HEK293 (cell line): Measurements from ENCODE around the gene SLC15A4.

Experiments used
- CTCF ChIA-PET: fragments of 350-600 bp; formaldehyde crosslinking; extraction: SDS; loops from one replicate; lab custom pipeline; 2021; ENCODE audit warnings: antibody characterized with exemption; lab: Yijun Ruan, JAX
- POLR2A ChIA-PET: fragments of 300-600 bp; formaldehyde crosslinking; extraction: SDS; loops from one replicate; lab custom pipeline; 2020; ENCODE audit warnings: antibody characterized with exemption, inconsistent platforms; lab: Yijun Ruan, JAX
- H3K27ac ChIP-seq: fragments of 200-500 bp; sonication (Bioruptor generic); 2 replicates; pipeline ENCODE4 v1.5.1; 2014; ENCODE audit warnings: low read depth, low read length, control low read depth, inconsistent platforms; ENCODE audit errors: extremely low read depth
- H3K36me3 ChIP-seq, 2 experiments: fragments of 200-500 bp in 1 of 2; sonication (Bioruptor generic) in 1 of 2; 1 replicate in 1 of 2; 2 replicates in 1 of 2; pipeline ENCODE4 v1.5.1; 2014 to 2017; ENCODE audit warnings: inconsistent platforms in 2 of 2, low read length in 2 of 2; ENCODE audit not compliant: control insufficient read depth in 2 of 2, insufficient read depth in 1 of 2
- H3K4me1 ChIP-seq: fragments of 200-500 bp; sonication (Bioruptor generic); 2 replicates; pipeline ENCODE4 v1.5.1; 2014; ENCODE audit warnings: mild to moderate bottlenecking, low read length, inconsistent platforms; ENCODE audit not compliant: control insufficient read depth, insufficient read depth
- H3K4me3 ChIP-seq: 2 replicates; pipeline ENCODE4 v1.5.1; 2011; ENCODE audit warnings: low read depth, mild to moderate bottlenecking, control low read depth, low read length, moderate library complexity
- H3K9me3 ChIP-seq: fragments of 200-500 bp; sonication (Bioruptor generic); 2 replicates; pipeline ENCODE4 v1.5.1; 2014; ENCODE audit warnings: low read depth, low read length, inconsistent platforms; ENCODE audit not compliant: control insufficient read depth, insufficient read depth
- ATF2 ChIP-seq: fragments of 450-650 bp; formaldehyde crosslinking; IDR thresholded peaks from 2 replicates; pipeline ENCODE4 v1.5.1; 2016; ENCODE audit warnings: missing biosample characterization, missing genetic modification characterization, low read depth
- IKZF3 ChIP-seq: fragments of 450-650 bp; IDR thresholded peaks from 2 replicates; pipeline ENCODE4 v1.5.0; 2018; ENCODE audit warnings: missing biosample characterization, mild to moderate bottlenecking, missing genetic modification characterization, moderate library complexity
- PRDM6 ChIP-seq: fragments of 450-650 bp; formaldehyde crosslinking; IDR thresholded peaks from 2 replicates; pipeline ENCODE4 v1.5.1; 2017; ENCODE audit warnings: missing biosample characterization, missing genetic modification characterization
- RBAK ChIP-seq: fragments of 450-650 bp; formaldehyde crosslinking; IDR thresholded peaks from 2 replicates; pipeline ENCODE4 v1.5.1; 2016; ENCODE audit warnings: missing biosample characterization, missing genetic modification characterization
- REPIN1 ChIP-seq: fragments of 450-650 bp; formaldehyde crosslinking; IDR thresholded peaks from 2 replicates; pipeline ENCODE4 v1.5.1; 2017; ENCODE audit warnings: missing biosample characterization, missing genetic modification characterization, low read depth
- TCF7L2 ChIP-seq: IDR thresholded peaks from 2 replicates; pipeline ENCODE4 v1.6.1; 2011; ENCODE audit warnings: low read depth, mild to moderate bottlenecking, inconsistent platforms, low read length, moderate library complexity, borderline replicate concordance
- ZBTB11 ChIP-seq: fragments of 450-650 bp; formaldehyde crosslinking; conservative IDR thresholded peaks from 2 replicates; pipeline ENCODE4 v1.5.1; 2016; ENCODE audit warnings: low read depth, missing biosample characterization, missing genetic modification characterization
- ZFP41 ChIP-seq: fragments of 450-650 bp; formaldehyde crosslinking; IDR thresholded peaks from 2 replicates; pipeline ENCODE4 v1.5.1; 2016; ENCODE audit warnings: missing biosample characterization, missing genetic modification characterization, borderline replicate concordance
- ZNF114 ChIP-seq: fragments of 450-650 bp; formaldehyde crosslinking; IDR thresholded peaks from 2 replicates; pipeline ENCODE4 v1.5.0; 2017; ENCODE audit warnings: missing biosample characterization, missing genetic modification characterization
- ZNF202 ChIP-seq: fragments of 450-650 bp; formaldehyde crosslinking; IDR thresholded peaks from 2 replicates; pipeline ENCODE4 v1.5.1; 2016; ENCODE audit warnings: missing biosample characterization, missing genetic modification characterization, borderline replicate concordance
- ZNF239 ChIP-seq: fragments of 450-650 bp; formaldehyde crosslinking; IDR thresholded peaks from 2 replicates; pipeline ENCODE4 v1.5.1; 2016; ENCODE audit warnings: missing biosample characterization, missing genetic modification characterization
- ZNF292 ChIP-seq: fragments of 450-650 bp; formaldehyde crosslinking; IDR thresholded peaks from 2 replicates; pipeline ENCODE4 v1.5.1; 2016; ENCODE audit warnings: low read depth, missing biosample characterization, missing genetic modification characterization, borderline replicate concordance
- ZNF423 ChIP-seq: fragments of 450-650 bp; formaldehyde crosslinking; IDR thresholded peaks from 2 replicates; pipeline ENCODE4 v1.5.1; 2016; ENCODE audit warnings: missing biosample characterization, missing genetic modification characterization
- ZNF561 ChIP-seq: fragments of 450-650 bp; IDR thresholded peaks from 2 replicates; pipeline ENCODE4 v1.5.1; 2018; ENCODE audit warnings: missing biosample characterization, missing genetic modification characterization, borderline replicate concordance
- ZNF585B ChIP-seq: fragments of 450-650 bp; formaldehyde crosslinking; IDR thresholded peaks from 2 replicates; pipeline ENCODE4 v1.5.1; 2016; ENCODE audit warnings: missing biosample characterization, missing genetic modification characterization
- ZNF623 ChIP-seq: fragments of 450-650 bp; formaldehyde crosslinking; IDR thresholded peaks from 2 replicates; pipeline ENCODE4 v1.5.1; 2016; ENCODE audit warnings: missing biosample characterization, missing genetic modification characterization
- ZSCAN18 ChIP-seq: fragments of 450-650 bp; formaldehyde crosslinking; IDR thresholded peaks from 2 replicates; pipeline ENCODE4 v1.5.1; 2016; ENCODE audit warnings: missing biosample characterization, missing genetic modification characterization
- TF ChIP-seq, protein P1 (sequence below): fragments of 450-650 bp; formaldehyde crosslinking; IDR thresholded peaks from 2 replicates; pipeline ENCODE4 v1.5.1; 2016; ENCODE audit warnings: missing biosample characterization, missing genetic modification characterization
- TF ChIP-seq, protein P2 (sequence below): fragments of 450-650 bp; formaldehyde crosslinking; IDR thresholded peaks from 2 replicates; pipeline ENCODE4 v1.5.1; 2017; ENCODE audit warnings: missing biosample characterization, missing genetic modification characterization

The SLC15A4 gene

GRCh38 chr12:128863957-128864356 lies 40.2 kb upstream of the SLC15A4 start:
- CTCF ChIA-PET, result interaction anchor here (0.9 kb wide), 1 partner anchor 56 kb away, joined by 3 read pairs; no protein-coding TSS in a partner anchor
- Histone ChIP-seq H3K36me3 (no peaks in the 10 kb centered on the region), H3K4me1 (no peaks in the 10 kb centered on the region), H3K9me3 (no peaks in the 10 kb centered on the region), H3K4me3 (no peak overlapping the region), H3K27ac (no peak overlapping the region)
- TF ChIP-seq ZNF292, result no peak
- no peak for TF ChIP-seq ZNF202 (tag by site-specific recombination)
- TF ChIP-seq RBAK (tag by site-specific recombination), result no peak
- no peak for TF ChIP-seq ZBTB11
- TF ChIP-seq IKZF3, result no peak
- TF ChIP-seq PRDM6 (tag by site-specific recombination), result no peak
- TF ChIP-seq ZNF561, result no peak
- POLR2A ChIA-PET, result no interaction called here

GRCh38 chr12:128861226-128862016 lies 37.7 kb upstream of the SLC15A4 start:
- Histone ChIP-seq H3K4me1 (no peaks in the 10 kb centered on the region), H3K4me3 (no peak overlapping the region), H3K36me3 (no peaks in the 10 kb centered on the region), H3K9me3 (no peaks in the 10 kb centered on the region), H3K27ac (no peak overlapping the region)
- ChIA-PET POLR2A (no interaction called here), CTCF (no interaction called here)
- no peak for TF ChIP-seq ZFP41 (tag by site-specific recombination)
- no peak for TF ChIP-seq ZNF423 (tag by site-specific recombination)
- TF ChIP-seq ZNF114 (tag by site-specific recombination), result no peak
- TF ChIP-seq, protein P1, sequence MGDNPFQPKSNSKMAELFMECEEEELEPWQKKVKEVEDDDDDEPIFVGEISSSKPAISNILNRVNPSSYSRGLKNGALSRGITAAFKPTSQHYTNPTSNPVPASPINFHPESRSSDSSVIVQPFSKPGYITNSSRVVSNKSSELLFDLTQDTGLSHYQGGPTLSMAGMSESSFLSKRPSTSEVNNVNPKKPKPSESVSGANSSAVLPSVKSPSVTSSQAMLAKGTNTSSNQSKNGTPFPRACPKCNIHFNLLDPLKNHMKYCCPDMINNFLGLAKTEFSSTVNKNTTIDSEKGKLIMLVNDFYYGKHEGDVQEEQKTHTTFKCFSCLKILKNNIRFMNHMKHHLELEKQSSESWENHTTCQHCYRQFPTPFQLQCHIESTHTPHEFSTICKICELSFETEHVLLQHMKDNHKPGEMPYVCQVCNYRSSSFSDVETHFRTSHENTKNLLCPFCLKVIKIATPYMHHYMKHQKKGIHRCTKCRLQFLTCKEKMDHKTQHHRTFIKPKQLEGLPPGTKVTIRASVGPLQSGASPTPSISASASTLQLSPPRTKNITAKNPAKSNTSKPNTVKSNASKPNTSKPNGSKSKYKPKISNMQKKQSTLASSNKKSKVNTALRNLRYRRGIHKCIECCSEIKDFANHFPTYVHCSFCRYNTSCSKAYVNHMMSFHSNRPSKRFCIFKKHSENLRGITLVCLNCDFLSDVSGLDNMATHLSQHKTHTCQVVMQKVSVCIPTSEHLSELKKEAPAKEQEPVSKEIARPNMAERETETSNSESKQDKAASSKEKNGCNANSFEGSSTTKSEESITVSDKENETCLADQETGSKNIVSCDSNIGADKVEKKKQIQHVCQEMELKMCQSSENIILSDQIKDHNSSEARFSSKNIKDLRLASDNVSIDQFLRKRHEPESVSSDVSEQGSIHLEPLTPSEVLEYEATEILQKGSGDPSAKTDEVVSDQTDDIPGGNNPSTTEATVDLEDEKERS (tag by site-specific recombination), result no peak
- TF ChIP-seq ZNF239 (tag by site-specific recombination), result no peak
- no peak for TF ChIP-seq ATF2 (tag by site-specific recombination)
- TF ChIP-seq REPIN1 (tag by site-specific recombination), result no peak
- TF ChIP-seq, protein P2, sequence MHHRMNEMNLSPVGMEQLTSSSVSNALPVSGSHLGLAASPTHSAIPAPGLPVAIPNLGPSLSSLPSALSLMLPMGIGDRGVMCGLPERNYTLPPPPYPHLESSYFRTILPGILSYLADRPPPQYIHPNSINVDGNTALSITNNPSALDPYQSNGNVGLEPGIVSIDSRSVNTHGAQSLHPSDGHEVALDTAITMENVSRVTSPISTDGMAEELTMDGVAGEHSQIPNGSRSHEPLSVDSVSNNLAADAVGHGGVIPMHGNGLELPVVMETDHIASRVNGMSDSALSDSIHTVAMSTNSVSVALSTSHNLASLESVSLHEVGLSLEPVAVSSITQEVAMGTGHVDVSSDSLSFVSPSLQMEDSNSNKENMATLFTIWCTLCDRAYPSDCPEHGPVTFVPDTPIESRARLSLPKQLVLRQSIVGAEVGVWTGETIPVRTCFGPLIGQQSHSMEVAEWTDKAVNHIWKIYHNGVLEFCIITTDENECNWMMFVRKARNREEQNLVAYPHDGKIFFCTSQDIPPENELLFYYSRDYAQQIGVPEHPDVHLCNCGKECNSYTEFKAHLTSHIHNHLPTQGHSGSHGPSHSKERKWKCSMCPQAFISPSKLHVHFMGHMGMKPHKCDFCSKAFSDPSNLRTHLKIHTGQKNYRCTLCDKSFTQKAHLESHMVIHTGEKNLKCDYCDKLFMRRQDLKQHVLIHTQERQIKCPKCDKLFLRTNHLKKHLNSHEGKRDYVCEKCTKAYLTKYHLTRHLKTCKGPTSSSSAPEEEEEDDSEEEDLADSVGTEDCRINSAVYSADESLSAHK (tag by site-specific recombination), result no peak
- TF ChIP-seq ZNF623 (tag by site-specific recombination), result no peak
- no peak for TF ChIP-seq ZSCAN18
- no peak for TF ChIP-seq TCF7L2
- TF ChIP-seq ZNF585B (tag by site-specific recombination), result no peak
